Calu3 (cell line): ENCODE data around the gene IL1RAPL2. TPM values are rescaled to one million over a fixed set of nuclear protein-coding genes. Genes with fewer than 3 reads are reported as not detected.

Experiments
- BruUV-seq: library from RNA; stranded (reverse); fragments of 400-500 nt; replicated peaks from 2 replicates; lab custom pipeline; 2021; lab: Mats Ljungman, UMichigan
- CTCF ChIA-PET: fragments of 300-600 bp; sonication (Branson Sonifier 250); formaldehyde crosslinking; loops from one replicate; lab custom pipeline; 2022; ENCODE audit warnings: antibody characterized with exemption; lab: Charles Lee
- DNase-seq: peaks from one replicate; pipeline ENCODE4 v3.0.0; 2022
- H3K27ac Mint-ChIP-seq: one replicate; pipeline ENCODE4 v1.8.0; 2022; ENCODE audit warnings: mixed read lengths; ENCODE audit not compliant: unreplicated experiment
- H3K27me3 Mint-ChIP-seq: one replicate; pipeline ENCODE4 v1.8.0; 2022; ENCODE audit warnings: mixed read lengths; ENCODE audit not compliant: unreplicated experiment
- H3K36me3 Mint-ChIP-seq: one replicate; pipeline ENCODE4 v1.8.0; 2022; ENCODE audit warnings: mild to moderate bottlenecking, moderate library complexity, mixed read lengths; ENCODE audit not compliant: insufficient read depth, unreplicated experiment
- H3K4me1 Mint-ChIP-seq: one replicate; pipeline ENCODE4 v1.8.0; 2022; ENCODE audit warnings: mild to moderate bottlenecking, low read depth, mixed read lengths; ENCODE audit not compliant: unreplicated experiment
- H3K4me3 Mint-ChIP-seq: one replicate; pipeline ENCODE4 v1.8.0; 2022; ENCODE audit warnings: mild to moderate bottlenecking, low read depth, moderate library complexity, mixed read lengths; ENCODE audit not compliant: unreplicated experiment
- H3K9me3 Mint-ChIP-seq: one replicate; pipeline ENCODE4 v1.8.0; 2022; ENCODE audit warnings: low read depth, mixed read lengths; ENCODE audit not compliant: unreplicated experiment
- CTCF ChIP-seq: fragments of 200-600 bp; IDR thresholded peaks from one replicate; pipeline ENCODE4 v1.8.0; 2022; ENCODE audit warnings: antibody characterized with exemption; ENCODE audit not compliant: unreplicated experiment
- intact Hi-C: fragments of 100-400 bp; cut with micrococcal nuclease; formaldehyde crosslinking; loops from one replicate; pipeline ENCODE4 v1.10.0; 2022; ENCODE audit not compliant: unreplicated experiment
- total RNA-seq: library from RNA; stranded (reverse); gene quantifications from 2 replicates; pipeline ENCODE4 v1.2.3, GENCODE V29; 2022

Gene IL1RAPL2
- total RNA-seq, 1 experiment from 2014 or later: not detected

GRCh38 chrX:105038672-105039328, 472.8 kb downstream of the IL1RAPL2 start:
- Mint-ChIP-seq H3K27ac (no peak overlapping the region), H3K4me1 (no peaks in the 10 kb centered on the region), H3K36me3 (no peaks in the 10 kb centered on the region), H3K4me3 (no peak overlapping the region), H3K27me3 (no peaks in the 10 kb centered on the region), H3K9me3 (no peaks in the 10 kb centered on the region)
- CTCF ChIA-PET: no interaction called here
- TF ChIP-seq CTCF: no peak
- no TSS peak for BruUV-seq
- no peak for DNase-seq
- intact Hi-C loops: no loop called here

- no peaks in the 10 kb centered on the region for H3K36me3 Mint-ChIP-seq
- H3K27me3 Mint-ChIP-seq: no peaks in the 10 kb centered on the region
- intact Hi-C loops: no loop called here
- no TSS peak for BruUV-seq
- no peak overlapping the region for H3K27ac Mint-ChIP-seq
- no peak overlapping the region for H3K4me3 Mint-ChIP-seq
- no peak for DNase-seq
- TF ChIP-seq CTCF: no peak
- no peaks in the 10 kb centered on the region for H3K4me1 Mint-ChIP-seq
- CTCF ChIA-PET: no interaction called here
- peaks cover 3% of the 10 kb centered on the region for H3K9me3 Mint-ChIP-seq
Observed at GRCh38 chrX:105050921-105051320, 484.9 kb downstream of the IL1RAPL2 start.

GRCh38 chrX:105051364-105051763, 485.4 kb downstream of the IL1RAPL2 start:
- H3K4me1 Mint-ChIP-seq: no peaks in the 10 kb centered on the region
- TF ChIP-seq CTCF: no peak
- no peaks in the 10 kb centered on the region for H3K36me3 Mint-ChIP-seq
- H3K27me3 Mint-ChIP-seq: no peaks in the 10 kb centered on the region
- no peak for DNase-seq
- H3K4me3 Mint-ChIP-seq: no peak overlapping the region
- intact Hi-C loops: no loop called here
- CTCF ChIA-PET: no interaction called here
- H3K9me3 Mint-ChIP-seq: peaks cover 3% of the 10 kb centered on the region
- BruUV-seq: no TSS peak
- no peak overlapping the region for H3K27ac Mint-ChIP-seq

- H3K27me3 Mint-ChIP-seq: no peaks in the 10 kb centered on the region
- CTCF ChIA-PET: no interaction called here
- H3K4me1 Mint-ChIP-seq: no peaks in the 10 kb centered on the region
- H3K4me3 Mint-ChIP-seq: no peak overlapping the region
- BruUV-seq: no TSS peak
- no peaks in the 10 kb centered on the region for H3K36me3 Mint-ChIP-seq
- no peaks in the 10 kb centered on the region for H3K9me3 Mint-ChIP-seq
- intact Hi-C loops: no loop called here
- no peak for TF ChIP-seq CTCF
- no peak overlapping the region for H3K27ac Mint-ChIP-seq
- no peak for DNase-seq
Observed at GRCh38 chrX:105052926-105053325, 486.9 kb downstream of the IL1RAPL2 start.
